Panc1 (cell line): Measurements from ENCODE around the gene FSD1L. TPM values are rescaled to one million over a fixed set of nuclear protein-coding genes. Genes with fewer than 3 reads are reported as not detected.

ENCODE experiments used
- ATAC-seq: fragments of 200-7000 bp; cut with Tn5 transposase; 2 replicates; pipeline ENCODE4 v1.9.1; 2020; ENCODE audit warnings: mild to moderate bottlenecking, moderate library complexity
- BruUV-seq: library from RNA; stranded (reverse); fragments of 400-500 nt; replicated peaks from 2 replicates; lab custom pipeline; 2021; lab: Mats Ljungman, UMichigan
- CTCF ChIA-PET: fragments of 300-600 bp; sonication (Branson Sonifier 250); formaldehyde crosslinking; loops from one replicate; lab custom pipeline; 2022; ENCODE audit warnings: antibody characterized with exemption; lab: Charles Lee
- POLR2A ChIA-PET: fragments of 300-600 bp; sonication (Branson Sonifier 250); formaldehyde crosslinking; loops from one replicate; lab custom pipeline; 2022; ENCODE audit warnings: antibody characterized with exemption; lab: Charles Lee
- DNase-seq: peaks from one replicate; pipeline ENCODE4 v3.0.0-alpha.2; 2010; ENCODE audit warnings: low read depth, low spot score
- H3K27ac ChIP-seq: 2 replicates; pipeline ENCODE4 v1.5.1; 2011; ENCODE audit warnings: mild to moderate bottlenecking, low read length, inconsistent platforms
- H3K27me3 ChIP-seq: fragments of 200-500 bp; sonication (Bioruptor generic); 2 replicates; pipeline ENCODE4 v1.6.0; 2014; ENCODE audit warnings: low read length, inconsistent platforms; ENCODE audit not compliant: control insufficient read depth, insufficient read depth
- H3K36me3 ChIP-seq: fragments of 200-500 bp; sonication (Bioruptor generic); 2 replicates; pipeline ENCODE4 v1.5.1; 2014; ENCODE audit warnings: inconsistent platforms, mild to moderate bottlenecking, low read length, moderate library complexity; ENCODE audit not compliant: control insufficient read depth, insufficient read depth
- H3K4me1 ChIP-seq: 2 replicates; pipeline ENCODE4 v1.5.1; 2011; ENCODE audit warnings: inconsistent platforms, mild to moderate bottlenecking, low read length, moderate library complexity; ENCODE audit not compliant: control insufficient read depth, insufficient read depth
- H3K4me3 ChIP-seq, 2 experiments: 2 replicates each; pipeline ENCODE4 v1.5.1; 2011 to 2012; ENCODE audit warnings: low read depth in 2 of 2, low read length in 2 of 2, mild to moderate bottlenecking in 2 of 2, inconsistent platforms in 1 of 2, moderate library complexity in 1 of 2
- H3K9me3 ChIP-seq: fragments of 200-500 bp; sonication (Bioruptor generic); 2 replicates; pipeline ENCODE4 v1.5.1; 2014; ENCODE audit warnings: low read depth, mild to moderate bottlenecking, inconsistent platforms, low read length, moderate library complexity; ENCODE audit not compliant: control insufficient read depth, insufficient read depth
- CTCF ChIP-seq: fragments of 450-650 bp; IDR thresholded peaks from 2 replicates; pipeline ENCODE4 v1.5.1; 2017; ENCODE audit warnings: mild to moderate bottlenecking
- POLR2AphosphoS5 ChIP-seq: IDR thresholded peaks from 2 replicates; pipeline ENCODE4 v1.6.1; 2012; ENCODE audit warnings: mild to moderate bottlenecking, low read depth, low read length, moderate library complexity
- SIN3A ChIP-seq: IDR thresholded peaks from 2 replicates; pipeline ENCODE4 v1.6.1; 2012; ENCODE audit warnings: low read depth, mild to moderate bottlenecking, low read length, moderate library complexity, borderline replicate concordance; ENCODE audit not compliant: insufficient read depth
- TCF7L2 ChIP-seq: IDR thresholded peaks from 2 replicates; pipeline ENCODE4 v1.6.1; 2011; ENCODE audit warnings: mild to moderate bottlenecking, low read depth, low read length, inconsistent platforms
- in situ Hi-C: cut with HindIII; loops from 2 replicates; pipeline ENCODE4 v1.10.0; 2016; ENCODE audit warnings: low sequenced_read_pairs, low pct_unique_long_range_greater_than_20kb
- intact Hi-C: fragments of 100-400 bp; cut with micrococcal nuclease; formaldehyde crosslinking; loops from one replicate; pipeline ENCODE4 v1.10.0; 2022; ENCODE audit not compliant: unreplicated experiment
- total RNA-seq: library from RNA; stranded (reverse); gene quantifications from one replicate; pipeline ENCODE4 v1.2.1, GENCODE V29; 2021; ENCODE audit not compliant: unreplicated experiment
- TF ChIP-seq, protein P1 (sequence below), 2 experiments: IDR thresholded peaks; 2 replicates each; pipeline ENCODE4 v1.6.1; 2011 to 2012; ENCODE audit warnings: low read depth in 2 of 2, control low read depth in 1 of 2, low read length in 1 of 2, mild to moderate bottlenecking in 1 of 2, moderate library complexity in 1 of 2; ENCODE audit not compliant: insufficient read depth in 1 of 2

The FSD1L gene
- total RNA-seq, 1 experiment from 2014 or later: 5.1 TPM

GRCh38 chr9:105419816-105420597 lies 27.8 kb upstream of the FSD1L start:
- POLR2A ChIA-PET: no interaction called here
- no TSS peak for BruUV-seq
- Histone ChIP-seq H3K27me3 (no peaks in the 10 kb centered on the region), H3K4me1 (no peaks in the 10 kb centered on the region), H3K9me3 (no peaks in the 10 kb centered on the region), H3K27ac (no peak overlapping the region), H3K4me3 (no peak overlapping the region), H3K36me3 (no peaks in the 10 kb centered on the region)
- CTCF ChIA-PET: no interaction called here
- DNase-seq: no peak
- ATAC-seq: no peak
- in situ Hi-C loops (no loop called here), intact Hi-C loops (loop anchor here (5.0 to 10.0 kb wide), 3 partner anchors 115 to 558 kb away; partner anchors contain the start of gene SLC44A1)
- TF ChIP-seq TCF7L2: no peak
- TF ChIP-seq, protein P1, sequence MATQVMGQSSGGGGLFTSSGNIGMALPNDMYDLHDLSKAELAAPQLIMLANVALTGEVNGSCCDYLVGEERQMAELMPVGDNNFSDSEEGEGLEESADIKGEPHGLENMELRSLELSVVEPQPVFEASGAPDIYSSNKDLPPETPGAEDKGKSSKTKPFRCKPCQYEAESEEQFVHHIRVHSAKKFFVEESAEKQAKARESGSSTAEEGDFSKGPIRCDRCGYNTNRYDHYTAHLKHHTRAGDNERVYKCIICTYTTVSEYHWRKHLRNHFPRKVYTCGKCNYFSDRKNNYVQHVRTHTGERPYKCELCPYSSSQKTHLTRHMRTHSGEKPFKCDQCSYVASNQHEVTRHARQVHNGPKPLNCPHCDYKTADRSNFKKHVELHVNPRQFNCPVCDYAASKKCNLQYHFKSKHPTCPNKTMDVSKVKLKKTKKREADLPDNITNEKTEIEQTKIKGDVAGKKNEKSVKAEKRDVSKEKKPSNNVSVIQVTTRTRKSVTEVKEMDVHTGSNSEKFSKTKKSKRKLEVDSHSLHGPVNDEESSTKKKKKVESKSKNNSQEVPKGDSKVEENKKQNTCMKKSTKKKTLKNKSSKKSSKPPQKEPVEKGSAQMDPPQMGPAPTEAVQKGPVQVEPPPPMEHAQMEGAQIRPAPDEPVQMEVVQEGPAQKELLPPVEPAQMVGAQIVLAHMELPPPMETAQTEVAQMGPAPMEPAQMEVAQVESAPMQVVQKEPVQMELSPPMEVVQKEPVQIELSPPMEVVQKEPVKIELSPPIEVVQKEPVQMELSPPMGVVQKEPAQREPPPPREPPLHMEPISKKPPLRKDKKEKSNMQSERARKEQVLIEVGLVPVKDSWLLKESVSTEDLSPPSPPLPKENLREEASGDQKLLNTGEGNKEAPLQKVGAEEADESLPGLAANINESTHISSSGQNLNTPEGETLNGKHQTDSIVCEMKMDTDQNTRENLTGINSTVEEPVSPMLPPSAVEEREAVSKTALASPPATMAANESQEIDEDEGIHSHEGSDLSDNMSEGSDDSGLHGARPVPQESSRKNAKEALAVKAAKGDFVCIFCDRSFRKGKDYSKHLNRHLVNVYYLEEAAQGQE (IDR thresholded peaks at IDR 0.05; ENCODE audit: insufficient read depth in 1 of 2, low read depth in 2 of 2, low read length in 1 of 2): no peak
- no peak for TF ChIP-seq SIN3A
- no peak for TF ChIP-seq CTCF
- no peak for TF ChIP-seq POLR2AphosphoS5

- H3K9me3 ChIP-seq: no peaks in the 10 kb centered on the region
- BruUV-seq: no TSS peak
- DNase-seq (no peak), ATAC-seq (no peak)
- POLR2A ChIA-PET: interaction anchor here (0.6 kb wide), 1 partner anchor 541 kb away, joined by 3 read pairs; no protein-coding TSS in a partner anchor
- intact Hi-C loops (loop anchor here (10.0 kb wide), 1 partner anchor 114 kb away; no protein-coding TSS in a partner anchor), in situ Hi-C loops (no loop called here)
- no peak overlapping the region for H3K27ac ChIP-seq
- H3K36me3 ChIP-seq: no peaks in the 10 kb centered on the region
- H3K27me3 ChIP-seq: no peaks in the 10 kb centered on the region
- H3K4me3 ChIP-seq: no peak overlapping the region
- CTCF ChIA-PET: no interaction called here
- TF ChIP-seq POLR2AphosphoS5 (no peak), CTCF (no peak), TCF7L2 (no peak), SIN3A (no peak)
- TF ChIP-seq, protein P1 (IDR thresholded peaks at IDR 0.05; ENCODE audit: insufficient read depth in 1 of 2, low read depth in 2 of 2, low read length in 1 of 2): no peak
- no peaks in the 10 kb centered on the region for H3K4me1 ChIP-seq
These were observed 26.7 kb upstream of the FSD1L start for GRCh38 chr9:105421154-105421553.
